HPDE6-E6E7 (cell line): Measurements from ENCODE around the gene FLRT2.

ENCODE experiments used
- DNase-seq: peaks from one replicate; pipeline ENCODE4 v3.0.0; 2011; ENCODE audit warnings: missing footprints; ENCODE audit errors: extremely low spot score

Gene FLRT2

DNA sequence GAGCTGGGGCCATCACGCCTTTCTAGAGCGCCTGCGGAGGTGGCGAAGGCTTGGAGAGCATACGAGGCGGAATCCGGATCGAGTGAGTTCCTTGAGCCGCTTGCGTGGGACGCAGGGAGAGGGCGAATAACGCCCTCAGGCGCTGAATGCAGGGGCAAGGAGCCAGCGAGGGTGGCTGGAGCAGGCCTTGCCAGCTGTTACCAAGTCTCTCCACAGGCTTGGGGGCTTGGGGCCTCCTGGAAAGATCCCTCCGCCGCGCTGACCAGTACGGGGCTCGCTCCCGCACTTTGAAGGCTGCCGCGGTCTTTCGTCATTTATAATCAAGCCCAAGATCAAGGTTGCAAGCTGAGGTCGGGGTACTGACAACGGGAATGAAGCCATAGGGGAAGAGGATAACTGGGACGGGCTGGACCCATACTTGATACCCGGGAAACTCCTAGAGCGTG is 1.2 kb downstream of the FLRT2 start:
- no peak for DNase-seq

DNA sequence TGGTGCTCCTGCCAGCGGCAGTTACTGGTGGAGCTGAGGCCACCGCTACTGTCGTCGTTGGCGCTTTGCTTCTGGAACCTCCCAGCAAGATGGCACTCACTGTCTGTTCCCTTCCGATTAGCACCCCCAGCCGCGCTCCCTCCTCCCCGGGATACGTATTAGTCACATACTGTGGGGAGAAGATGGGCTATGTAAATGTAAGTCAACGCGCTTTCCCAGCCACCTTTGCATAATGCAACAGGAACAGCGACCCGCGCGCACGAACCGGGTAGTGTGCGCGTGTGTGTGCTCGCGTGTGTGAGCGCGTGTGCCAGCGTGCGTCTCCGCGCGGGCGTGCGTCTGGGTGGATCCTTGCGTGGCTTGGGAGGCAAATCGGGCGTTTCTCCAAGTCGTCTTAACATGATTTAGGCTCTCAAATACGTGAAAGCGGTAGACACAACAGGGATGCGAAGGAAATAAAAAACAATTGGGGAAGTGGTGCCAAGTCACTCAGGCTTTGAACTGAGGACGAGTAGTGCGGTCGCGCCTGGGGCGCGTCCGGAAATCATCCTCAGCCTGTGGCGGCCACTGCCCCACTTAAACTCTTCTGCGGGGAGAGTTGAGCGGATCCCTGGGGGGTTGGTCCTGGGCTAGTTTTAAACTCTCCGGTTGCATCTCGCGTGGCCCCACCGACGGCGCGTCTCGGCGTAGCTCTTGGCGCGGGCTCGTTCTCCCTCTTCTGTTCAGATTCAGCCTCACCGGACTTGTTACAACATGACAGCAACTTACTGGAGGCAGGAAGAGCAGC is 1.8 kb downstream of the FLRT2 start:
- no peak for DNase-seq

DNA sequence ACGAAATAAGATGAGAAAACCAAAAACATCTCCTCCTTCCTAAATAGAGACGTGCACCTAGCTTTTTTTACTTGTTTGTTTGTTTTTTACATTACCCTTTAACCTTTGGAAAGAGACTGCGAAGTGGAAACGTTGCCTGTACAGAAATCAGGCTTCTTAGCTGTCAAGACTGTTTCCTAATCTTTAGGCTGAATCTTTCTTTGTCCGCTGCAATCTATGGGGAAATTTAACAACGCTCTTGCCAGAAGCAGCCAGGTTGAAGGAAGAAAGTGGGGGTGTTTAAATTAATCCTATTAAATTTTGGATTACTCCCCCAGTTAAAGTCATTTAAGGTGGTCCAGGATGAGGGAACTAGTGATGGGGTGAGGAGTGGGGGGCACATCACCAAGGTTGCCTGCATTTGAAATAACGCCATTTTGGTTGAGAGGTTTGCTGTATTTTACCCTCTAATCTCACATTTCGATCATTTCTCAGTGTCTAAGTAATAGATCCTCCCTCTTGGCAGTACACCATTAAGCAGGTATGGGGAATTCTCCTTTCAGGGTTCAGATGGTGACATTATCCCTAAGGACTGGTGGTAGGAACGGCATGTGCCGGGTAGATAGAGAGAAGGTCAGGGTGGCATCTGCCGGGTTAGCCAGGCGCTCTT is 2.6 kb downstream of the FLRT2 start:
- DNase-seq: no peak

DNA sequence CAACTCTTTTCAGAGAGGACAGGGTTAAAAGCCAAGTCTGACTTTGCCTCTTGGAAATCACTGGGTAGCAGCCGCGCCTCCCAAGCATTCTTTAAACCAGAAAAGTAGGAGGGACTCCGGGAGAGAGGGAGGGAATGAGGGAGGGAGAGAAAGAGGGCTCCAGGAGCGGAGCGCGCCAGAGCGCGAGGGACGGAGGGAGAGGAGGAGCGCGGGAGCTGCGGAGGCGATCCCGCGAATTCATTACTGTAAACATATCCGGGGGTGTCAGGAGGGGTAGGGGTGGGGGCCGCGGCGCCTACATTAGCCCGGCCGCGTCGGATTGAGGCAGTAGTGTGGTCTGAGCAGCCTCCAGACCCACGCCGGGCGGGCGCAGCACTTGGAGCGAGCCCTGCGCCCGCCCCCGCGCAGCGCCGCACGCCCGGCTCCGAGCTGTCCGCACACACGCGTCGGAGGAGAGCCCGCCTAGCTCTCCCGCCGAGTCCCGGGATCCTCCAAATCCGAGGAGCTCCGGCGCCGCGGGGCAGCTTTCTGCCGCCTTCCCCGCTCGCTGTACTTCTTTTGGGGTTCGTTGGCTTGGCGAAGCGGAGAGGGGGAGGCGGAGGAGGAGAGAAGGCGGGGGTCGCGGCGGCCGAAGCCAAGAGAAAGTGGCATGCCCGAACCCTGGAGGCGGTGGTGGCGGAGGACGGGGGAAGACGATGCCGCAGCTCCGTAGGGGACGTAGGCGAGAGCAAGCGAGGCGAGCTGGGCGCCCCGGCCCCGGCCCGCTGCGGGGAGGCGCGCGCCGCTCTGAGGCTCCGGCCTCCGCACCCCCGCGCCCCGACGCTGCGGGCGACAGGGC is 3.3 kb downstream of the FLRT2 start:
- DNase-seq: no peak

DNA sequence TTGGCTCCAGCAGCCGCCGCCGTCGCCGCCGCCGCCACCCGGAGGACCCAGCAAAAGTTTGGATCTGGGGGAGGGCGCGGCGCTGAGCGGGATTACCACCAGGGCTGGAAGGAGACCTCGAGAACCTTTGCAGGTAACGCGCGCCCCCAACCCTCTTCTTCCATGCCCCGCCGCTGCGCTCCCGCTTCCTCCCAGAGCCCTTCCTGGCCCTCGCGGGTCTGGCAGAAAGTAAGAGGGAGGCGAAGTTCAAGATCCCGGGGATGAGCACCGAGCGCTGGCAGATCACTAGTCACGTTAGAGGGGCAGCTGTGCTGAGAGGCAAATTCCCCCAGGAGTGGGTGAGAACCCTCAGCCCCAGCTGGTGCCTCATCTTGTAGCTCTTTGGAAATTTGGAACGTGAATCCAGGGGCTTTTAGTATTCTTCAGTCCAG is 3.9 kb downstream of the FLRT2 start:
- DNase-seq: no peak

DNA sequence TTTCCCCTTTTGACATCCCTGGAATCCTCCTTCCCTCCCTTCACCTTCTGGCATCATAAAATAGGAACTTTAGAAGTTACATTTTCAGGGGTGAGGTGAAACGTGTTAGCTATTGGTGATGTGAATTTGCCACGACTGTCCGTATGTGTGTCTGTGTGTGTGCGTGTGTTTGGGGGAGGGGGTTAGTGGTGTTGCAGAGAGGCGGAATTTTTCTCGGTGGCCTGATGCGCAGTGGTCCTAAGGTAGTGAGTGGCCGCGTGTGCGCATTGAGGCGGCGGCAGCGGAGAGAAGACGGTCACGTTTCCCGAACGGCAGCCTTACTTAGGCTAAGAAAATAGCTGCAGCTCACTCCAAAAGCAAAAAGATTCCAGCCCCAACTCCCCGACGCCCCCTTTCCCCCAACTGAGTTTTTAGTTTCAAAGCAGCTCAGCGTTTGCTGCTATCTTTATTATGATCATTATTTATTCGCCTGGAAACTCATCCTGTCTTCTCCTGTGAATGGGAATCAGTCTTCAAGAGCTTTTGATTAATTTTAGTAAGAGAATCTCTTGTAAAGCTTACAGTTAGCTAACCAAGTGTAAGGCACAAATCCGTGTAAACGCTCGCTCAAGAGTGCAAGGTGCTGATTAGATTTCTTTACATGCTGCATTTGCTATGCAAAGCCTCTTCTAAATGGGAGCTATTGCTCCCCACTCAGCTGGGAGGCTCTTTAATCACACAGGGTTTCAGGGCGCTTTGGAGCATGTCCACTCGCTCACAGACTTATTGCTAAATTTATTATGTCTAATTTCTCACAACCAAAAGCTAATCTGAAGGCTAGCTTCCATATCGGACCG is 4.7 kb downstream of the FLRT2 start:
- DNase-seq: no peak

DNA sequence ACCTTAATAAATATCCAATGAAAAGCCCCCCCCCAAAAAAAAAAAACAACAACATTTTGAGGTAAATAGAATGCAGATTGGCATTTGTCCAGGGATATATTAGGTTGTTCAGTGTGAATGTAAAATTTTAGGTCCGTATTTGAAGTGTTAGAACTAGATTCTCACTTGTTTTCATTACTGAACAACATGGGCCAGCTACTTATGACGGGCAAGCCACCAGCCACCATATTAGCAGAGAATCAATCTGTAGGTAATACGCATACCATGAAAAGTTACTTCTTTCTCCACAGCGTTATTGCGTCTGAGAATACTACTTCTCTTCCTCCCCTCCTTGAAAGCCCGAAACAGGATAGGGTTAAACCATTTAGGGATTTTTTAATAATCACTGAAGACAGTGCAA is 5.4 kb downstream of the FLRT2 start:
- no peak for DNase-seq

DNA sequence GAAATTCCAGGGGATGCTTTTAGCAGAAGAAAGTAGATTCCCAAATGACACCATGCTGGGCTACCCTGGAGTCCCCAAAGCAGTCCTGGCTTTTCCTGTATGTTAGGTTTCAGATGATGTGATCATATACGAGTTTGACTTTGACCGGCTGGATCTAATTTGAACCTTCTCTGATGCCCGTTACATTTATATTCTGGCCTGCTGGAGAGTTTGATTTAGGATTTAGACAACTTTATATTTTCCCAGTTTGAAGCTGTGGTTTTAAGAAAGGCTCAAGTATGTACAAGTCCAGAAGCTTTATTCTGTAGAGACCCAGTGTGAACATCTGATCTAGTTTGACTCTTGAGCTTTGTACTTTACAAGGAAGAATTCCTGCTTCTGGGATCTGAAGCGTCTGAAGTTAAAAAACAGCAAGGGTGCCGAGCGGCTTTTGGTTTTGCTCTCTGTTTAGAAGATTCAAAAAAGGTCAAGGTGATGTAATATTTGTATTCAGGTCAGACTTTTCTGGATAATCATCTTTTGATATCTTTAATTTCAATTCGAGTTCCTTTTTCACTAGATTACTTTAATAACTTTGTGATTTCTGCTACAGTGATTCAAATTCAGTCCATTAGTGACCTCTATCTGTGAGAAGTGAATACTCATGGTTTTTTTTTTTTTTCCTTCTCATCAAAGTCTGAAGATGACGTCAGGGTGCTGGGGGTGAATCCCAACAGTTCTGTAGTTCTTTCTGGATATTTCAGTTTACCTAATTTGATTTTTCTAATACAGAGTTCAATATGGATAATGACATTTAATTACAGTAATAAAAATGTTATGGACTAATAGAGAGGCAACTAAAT is 6.3 kb downstream of the FLRT2 start:
- no peak for DNase-seq

DNA sequence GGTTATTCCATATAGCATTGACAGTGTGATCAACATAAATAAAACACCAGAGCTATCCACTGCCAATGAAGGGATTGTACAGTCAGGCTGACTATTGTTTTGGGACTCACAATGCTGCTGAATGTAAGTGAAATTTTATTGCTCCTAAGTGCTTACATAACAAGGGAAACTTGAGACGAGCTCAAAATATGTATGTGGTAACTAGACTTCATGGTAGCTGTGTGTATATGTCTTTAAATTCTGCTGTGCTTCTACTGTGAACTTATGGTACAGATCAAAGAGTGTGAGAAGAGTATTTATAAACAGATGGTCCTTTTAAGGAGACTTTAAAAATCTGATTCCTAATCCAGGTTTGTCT is 6.9 kb downstream of the FLRT2 start:
- DNase-seq: no peak

DNA sequence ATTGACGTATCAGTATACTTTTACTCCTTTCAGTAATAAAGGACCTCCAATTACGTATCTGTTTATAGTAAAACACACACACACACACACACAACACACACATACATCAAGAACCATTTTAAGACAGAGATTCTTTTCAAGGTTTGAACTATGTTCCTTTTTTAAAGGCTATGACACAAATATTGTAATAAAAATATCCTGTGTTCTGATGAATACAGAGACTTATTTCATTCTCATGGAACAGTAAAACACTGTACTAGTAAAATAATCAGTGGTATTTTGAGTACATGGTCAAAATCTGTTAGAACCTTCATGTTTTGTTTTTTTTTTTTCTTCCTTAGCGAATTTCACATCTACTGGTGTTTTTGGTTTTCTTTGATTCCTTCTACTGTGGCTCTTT is 7.6 kb downstream of the FLRT2 start:
- no peak for DNase-seq

DNA sequence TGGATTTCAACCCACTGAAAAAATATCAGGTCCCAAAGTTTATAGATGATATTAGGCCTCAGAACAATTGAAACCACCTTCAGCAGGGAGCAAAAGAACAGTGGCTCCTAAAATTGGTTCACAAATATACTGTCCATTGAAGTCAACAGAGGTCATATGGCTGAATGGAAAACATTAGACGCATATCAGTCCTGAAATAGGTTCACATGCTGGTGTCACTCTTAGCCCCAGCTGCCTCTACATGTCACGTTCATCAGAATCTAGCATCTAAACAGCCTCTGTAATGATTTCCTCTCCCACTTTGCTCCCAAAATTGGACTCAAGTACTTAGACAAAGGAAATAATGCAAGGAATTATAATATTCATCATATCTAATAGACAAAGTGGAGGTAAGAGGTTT is 8.7 kb downstream of the FLRT2 start:
- DNase-seq: no peak

DNA sequence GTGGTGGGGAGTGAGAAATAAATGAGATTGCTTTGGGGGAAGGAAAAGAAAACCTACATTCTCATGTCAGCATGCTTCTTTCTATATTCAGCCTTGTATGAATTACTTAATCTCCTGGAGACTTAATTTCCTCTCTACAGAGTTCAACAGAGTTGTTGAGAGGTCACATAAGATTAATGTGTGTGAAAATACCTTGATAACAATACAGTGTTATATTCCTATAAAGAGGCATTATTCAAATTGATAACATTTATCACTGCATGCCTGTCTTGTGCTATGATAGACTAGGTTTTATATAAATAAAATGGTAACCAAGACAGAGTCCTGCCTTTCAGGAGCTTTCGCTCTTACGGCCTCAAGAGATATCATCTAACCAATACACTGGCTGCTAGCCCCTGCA is 9.6 kb downstream of the FLRT2 start:
- DNase-seq: no peak

DNA sequence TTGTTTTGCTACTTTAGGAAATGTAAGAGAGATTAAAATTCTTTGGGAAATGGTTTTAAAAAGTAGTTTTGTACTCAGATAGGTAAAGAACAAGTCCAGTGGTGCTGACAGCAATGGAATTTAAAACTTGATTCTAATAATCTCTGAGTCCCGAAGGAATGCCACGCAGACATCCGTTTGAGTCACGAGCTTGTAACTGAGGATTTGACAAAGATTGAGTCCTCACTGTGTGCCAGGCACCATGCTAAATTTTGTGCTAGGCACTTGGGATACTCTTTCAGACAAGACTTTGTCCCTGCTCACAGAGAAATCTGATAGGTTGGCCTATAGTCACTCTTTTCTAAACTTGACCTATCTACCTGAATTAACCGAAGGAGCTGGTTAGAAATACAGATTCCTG is 12.7 kb downstream of the FLRT2 start:
- no peak for DNase-seq

DNA sequence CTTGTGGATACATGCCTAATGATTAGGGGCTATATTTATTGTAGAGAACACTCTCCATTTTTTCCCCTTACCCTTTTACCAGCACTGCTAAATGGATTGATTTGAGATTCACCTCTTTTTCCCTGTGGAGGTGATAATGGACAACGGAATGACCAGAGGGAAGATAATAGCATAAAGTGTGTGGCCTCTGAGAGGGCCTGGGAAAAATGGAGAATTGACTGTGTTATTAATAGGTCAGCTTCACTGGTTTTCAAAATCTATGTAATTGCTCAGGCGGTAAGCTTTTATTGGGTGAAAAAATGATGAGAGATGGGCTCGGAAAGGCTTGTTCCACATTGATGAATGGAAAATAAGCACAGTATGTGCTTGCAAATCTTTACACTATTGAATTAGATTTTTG is 15.8 kb downstream of the FLRT2 start:
- no peak for DNase-seq

DNA sequence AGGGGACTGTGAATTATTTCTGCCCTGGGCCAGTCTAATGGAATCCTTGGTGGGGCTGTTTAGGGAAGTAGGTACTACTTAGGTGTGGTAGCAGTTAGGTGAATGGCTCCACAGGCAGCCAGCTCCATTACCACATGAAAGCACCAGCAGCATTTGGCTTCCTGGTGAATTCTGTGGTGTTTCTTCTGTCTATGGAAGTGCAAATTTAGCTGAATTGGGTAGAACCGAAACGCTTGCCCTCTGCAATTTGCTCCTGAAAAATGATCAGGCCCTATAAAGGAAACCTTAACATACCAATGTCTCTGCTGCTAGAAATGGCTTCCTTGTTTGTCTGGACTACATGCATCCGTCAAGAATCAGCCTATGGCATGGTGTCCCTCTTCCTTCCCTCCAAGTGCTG is 16.4 kb downstream of the FLRT2 start:
- no peak for DNase-seq

DNA sequence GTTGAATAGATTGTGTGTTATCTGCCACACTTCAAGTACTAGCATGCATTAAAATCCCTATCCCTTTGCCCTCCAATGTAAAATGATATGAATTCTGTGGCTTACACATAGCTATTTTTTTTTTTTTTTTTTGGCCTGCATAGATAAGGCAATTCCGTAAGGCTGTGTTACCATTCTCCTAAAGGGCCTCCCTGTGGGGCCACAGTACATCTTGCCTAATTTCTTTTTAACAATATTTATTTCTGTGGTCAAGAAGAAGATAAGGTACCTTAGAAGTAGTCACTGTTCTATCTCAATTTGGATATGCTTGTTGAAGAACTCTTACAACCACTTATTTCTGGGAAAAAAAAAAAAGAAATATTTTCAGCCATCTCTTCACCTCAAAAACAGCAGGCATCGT is 19.8 kb downstream of the FLRT2 start:
- DNase-seq: no peak

DNA sequence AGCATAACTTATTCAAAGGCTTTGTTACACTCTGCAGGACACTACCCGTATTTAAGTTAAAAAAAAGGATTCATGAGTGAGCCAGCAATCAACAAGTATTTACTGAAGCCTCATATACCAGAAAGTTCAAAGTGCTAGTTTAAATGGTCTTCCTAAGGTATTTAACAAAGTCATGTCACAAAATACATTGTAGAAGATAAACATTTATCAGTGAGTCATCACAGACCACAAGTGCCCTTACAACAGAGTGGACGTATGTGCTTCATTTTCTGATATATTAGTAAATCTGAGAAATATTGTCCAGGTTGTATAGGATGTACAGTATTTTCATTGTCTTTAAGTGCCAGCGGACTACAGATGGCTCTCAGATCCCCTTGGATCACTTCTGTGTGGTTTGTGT is 24.2 kb downstream of the FLRT2 start:
- no peak for DNase-seq

DNA sequence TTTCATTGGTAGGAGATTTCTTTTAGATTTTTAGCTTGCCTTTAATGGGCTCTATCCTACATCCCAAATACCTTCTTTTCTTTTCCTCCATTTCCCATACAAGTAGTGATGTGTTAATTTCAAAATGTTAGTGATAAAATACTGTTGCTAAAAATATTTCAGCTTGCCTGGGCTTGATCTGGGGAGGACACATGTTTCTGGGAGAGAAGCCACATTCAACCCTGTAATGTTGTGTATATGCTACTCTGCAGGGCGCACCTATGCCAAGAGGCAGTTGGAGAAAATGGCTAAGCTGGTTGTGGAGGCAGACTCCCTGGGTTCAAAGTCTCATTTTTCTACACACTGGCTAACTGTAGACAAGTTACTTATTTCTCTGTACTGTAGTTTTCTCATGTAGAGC is 26.3 kb downstream of the FLRT2 start:
- DNase-seq: no peak

DNA sequence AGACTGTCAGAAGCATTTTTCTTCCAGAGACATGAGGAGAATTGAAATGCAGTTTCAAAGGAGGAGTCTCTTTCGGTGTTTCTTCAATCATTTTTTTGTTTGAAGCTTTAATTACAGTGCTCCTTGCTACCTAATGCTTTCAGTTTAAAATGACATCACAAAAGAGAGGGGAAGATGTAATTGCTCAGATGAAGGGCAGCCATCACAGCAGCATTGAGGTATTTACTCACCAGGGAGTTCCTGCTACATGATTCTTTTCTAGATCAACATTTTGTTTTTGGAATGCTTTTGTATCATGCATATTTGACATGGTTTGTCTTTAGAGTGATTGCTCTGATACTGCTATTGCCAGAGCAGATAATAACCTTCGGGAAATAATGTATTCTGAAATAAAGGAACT is 28.6 kb downstream of the FLRT2 start:
- no peak for DNase-seq

DNA sequence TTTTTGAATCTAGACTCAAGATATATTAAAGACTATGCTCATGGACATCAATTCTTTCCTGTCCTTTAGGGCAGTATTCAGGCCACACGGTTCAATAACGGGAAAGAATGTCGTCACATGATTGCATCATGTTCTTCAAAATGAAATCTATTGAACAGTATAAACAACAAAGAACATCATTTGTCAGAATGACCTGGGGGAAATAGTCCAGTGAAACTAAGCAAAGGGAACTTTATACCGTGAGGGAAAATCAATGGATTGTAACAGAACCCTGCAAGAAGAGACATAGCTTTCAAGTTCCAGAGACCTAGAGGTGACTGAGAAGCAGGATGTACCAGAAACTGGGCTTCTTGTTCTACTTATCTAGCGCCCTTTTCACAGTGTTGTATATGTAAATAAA is 32.7 kb downstream of the FLRT2 start:
- no peak for DNase-seq
